H1 (cell line): ENCODE results near the gene SMYD3. TPM values are rescaled to one million over a fixed set of nuclear protein-coding genes. Genes with fewer than 3 reads are reported as not detected.
A peak's percentile ranks its signal among the peaks of the same experiment; 100 is the strongest.

Experiments used
- CTCF ChIA-PET: fragments of 300-600 bp; sonication (Branson Sonifier 250); formaldehyde crosslinking; loops from one replicate; lab custom pipeline; 2021; ENCODE audit not compliant: partially characterized antibody; lab: Charles Lee
- POLR2A ChIA-PET: fragments of 300-600 bp; sonication (Branson Sonifier 250); formaldehyde crosslinking; loops from one replicate; lab custom pipeline; 2021; ENCODE audit warnings: inconsistent platforms; ENCODE audit not compliant: partially characterized antibody; lab: Charles Lee
- DNase-seq, 2 experiments: peaks; one replicate each; pipeline versions ENCODE4 v3.0.0 to v3.0.0-alpha.2; 2010 to 2022; ENCODE audit warnings: low spot score in 2 of 2, low read depth in 1 of 2, mixed read lengths in 1 of 2
- FAIRE-seq: peaks from 2 replicates; lab custom pipeline; 2011; peaks lifted over from hg19 to GRCh38; lab: Jason Lieb, UNC
- H2AFZ ChIP-seq: 2 replicates; pipeline ENCODE4 v1.8.1; 2012; ENCODE audit warnings: low read length, inconsistent platforms
- H2AK5ac ChIP-seq: 2 replicates; pipeline ENCODE4 v1.6.1; 2013; ENCODE audit warnings: low read depth, low read length
- H2BK120ac ChIP-seq: replicated peaks from 2 replicates; pipeline ENCODE3; 2013; ENCODE audit warnings: low read depth, low read length, inconsistent platforms
- H2BK12ac ChIP-seq: 2 replicates; pipeline ENCODE4 v1.6.1; 2013; ENCODE audit warnings: low read depth, low read length
- H2BK15ac ChIP-seq: 2 replicates; pipeline ENCODE4 v1.6.1; 2013; ENCODE audit warnings: low read length
- H2BK20ac ChIP-seq: 2 replicates; pipeline ENCODE4 v1.6.1; 2013; ENCODE audit warnings: low read length
- H2BK5ac ChIP-seq: 2 replicates; pipeline ENCODE4 v1.6.1; 2013; ENCODE audit warnings: low read depth, low read length
- H3K14ac ChIP-seq: 2 replicates; pipeline ENCODE4 v1.6.1; 2013; ENCODE audit warnings: inconsistent platforms; ENCODE audit not compliant: insufficient read length
- H3K18ac ChIP-seq: 2 replicates; pipeline ENCODE4 v1.6.1; 2013; ENCODE audit warnings: low read length; ENCODE audit errors: extremely low read depth
- H3K23ac ChIP-seq: 2 replicates; pipeline ENCODE4 v1.6.1; 2013; ENCODE audit warnings: inconsistent platforms; ENCODE audit not compliant: insufficient read length
- H3K23me2 ChIP-seq: 2 replicates; pipeline ENCODE4 v1.6.1; 2013; ENCODE audit warnings: low read depth, low read length
- H3K27ac ChIP-seq: 2 replicates; pipeline ENCODE4 v1.6.1; 2011; ENCODE audit warnings: low read depth, low read length, inconsistent platforms
- H3K27me3 ChIP-seq, 4 experiments: replicated peaks in 1 of 4; 1 replicate in 1 of 4; 2 replicates in 3 of 4; pipeline versions ENCODE4 v1.6.1 to v1.8.1; 2011 to 2013; ENCODE audit warnings: low read length in 3 of 4, mild to moderate bottlenecking in 3 of 4, inconsistent platforms in 2 of 4, mixed read lengths in 2 of 4, moderate library complexity in 1 of 4; ENCODE audit not compliant: control insufficient read depth in 3 of 4, insufficient read depth in 3 of 4; ENCODE audit errors: extremely low read depth in 1 of 4
- H3K36me3 ChIP-seq, 4 experiments: 2 replicates each; pipeline versions ENCODE4 v1.6.1 to v1.8.1; 2011 to 2013; ENCODE audit warnings: mild to moderate bottlenecking in 4 of 4, low read length in 3 of 4, moderate library complexity in 2 of 4, control low read depth in 1 of 4, inconsistent platforms in 1 of 4; ENCODE audit not compliant: insufficient read depth in 4 of 4, control insufficient read depth in 2 of 4
- H3K4ac ChIP-seq: replicated peaks from 2 replicates; pipeline ENCODE3; 2013; ENCODE audit warnings: low read length, low read depth, mixed read lengths, inconsistent platforms; ENCODE audit not compliant: insufficient read length
- H3K4me1 ChIP-seq, 4 experiments: replicated peaks in 1 of 4; 1 replicate in 1 of 4; 2 replicates in 3 of 4; pipeline versions ENCODE4 v1.6.1 to v1.8.1; 2011 to 2013; ENCODE audit warnings: low read length in 3 of 4, inconsistent platforms in 2 of 4, mixed read lengths in 1 of 4; ENCODE audit not compliant: insufficient read depth in 4 of 4, control insufficient read depth in 3 of 4
- H3K4me2 ChIP-seq, 2 experiments: 2 replicates each; pipeline versions ENCODE4 v1.6.1 to v1.8.1; 2011 to 2013; ENCODE audit warnings: low read depth in 2 of 2, low read length in 2 of 2, control low read depth in 1 of 2, inconsistent platforms in 1 of 2, mild to moderate bottlenecking in 1 of 2; ENCODE audit not compliant: insufficient read depth in 1 of 2
- H3K4me3 ChIP-seq, 4 experiments: fragments of 200-600, 300-600 bp in 1 of 4; sonication (generic), shearing (Covaris generic), sonication (Bioruptor Twin) in 1 of 4; 2 replicates each; pipeline versions ENCODE4 v1.5.1 to v1.8.1; 2011 to 2016; ENCODE audit warnings: low read length in 4 of 4, low read depth in 3 of 4, control low read depth in 2 of 4, inconsistent platforms in 2 of 4, mild to moderate bottlenecking in 2 of 4, mixed read lengths in 1 of 4, moderate library complexity in 1 of 4; ENCODE audit not compliant: insufficient read depth in 2 of 4; ENCODE audit errors: extremely low read depth in 1 of 4
- H3K56ac ChIP-seq: replicated peaks from 2 replicates; pipeline ENCODE3; 2013; ENCODE audit warnings: low read depth, mild to moderate bottlenecking, mixed read lengths, low read length, inconsistent platforms; ENCODE audit not compliant: insufficient read length
- H3K79me1 ChIP-seq: 2 replicates; pipeline ENCODE4 v1.6.1; 2013; ENCODE audit warnings: low read depth, low read length, control low read depth
- H3K79me2 ChIP-seq, 2 experiments: 2 replicates each; pipeline versions ENCODE4 v1.6.1 to v1.8.1; 2012 to 2013; ENCODE audit warnings: low read length in 2 of 2, mild to moderate bottlenecking in 2 of 2, inconsistent platforms in 1 of 2; ENCODE audit not compliant: insufficient read depth in 2 of 2, control insufficient read depth in 1 of 2
- H3K9ac ChIP-seq, 4 experiments: replicated peaks in 1 of 4; 1 replicate in 1 of 4; 2 replicates in 3 of 4; pipeline versions ENCODE4 v1.6.1 to v1.8.1; 2011 to 2013; ENCODE audit warnings: low read depth in 3 of 4, low read length in 3 of 4, control low read depth in 2 of 4, mild to moderate bottlenecking in 2 of 4, moderate library complexity in 2 of 4, inconsistent platforms in 1 of 4; ENCODE audit errors: extremely low read depth in 1 of 4
- H3K9me3 ChIP-seq, 2 experiments: 2 replicates each; pipeline versions ENCODE4 v1.6.1 to v1.8.1; 2012 to 2013; ENCODE audit warnings: mild to moderate bottlenecking in 2 of 2, moderate library complexity in 2 of 2, control low read depth in 1 of 2, inconsistent platforms in 1 of 2, low read depth in 1 of 2, low read length in 1 of 2, mixed read lengths in 1 of 2; ENCODE audit not compliant: insufficient read depth in 2 of 2
- H4K20me1 ChIP-seq, 2 experiments: replicated peaks in 1 of 2; 2 replicates each; pipeline versions ENCODE3 to v1.8.1; 2011 to 2013; ENCODE audit warnings: inconsistent platforms in 2 of 2, low read length in 2 of 2, mild to moderate bottlenecking in 1 of 2; ENCODE audit not compliant: insufficient read depth in 2 of 2, control insufficient read depth in 1 of 2
- H4K5ac ChIP-seq: 2 replicates; pipeline ENCODE4 v1.6.1; 2013; ENCODE audit warnings: low read length, low read depth, mixed read lengths, inconsistent platforms; ENCODE audit not compliant: insufficient read length
- H4K8ac ChIP-seq: 2 replicates; pipeline ENCODE4 v1.8.0; 2013; ENCODE audit warnings: mild to moderate bottlenecking, moderate library complexity, low read length, inconsistent platforms; ENCODE audit not compliant: insufficient read depth; ENCODE audit errors: extremely low read depth
- H4K91ac ChIP-seq: replicated peaks from 2 replicates; pipeline ENCODE3; 2013; ENCODE audit warnings: low read length, mixed read lengths, inconsistent platforms; ENCODE audit not compliant: insufficient read length
- CBX5 ChIP-seq: fragments of 300-800, 300-1000 bp; sonication (generic); IDR thresholded peaks from 2 replicates; pipeline ENCODE4 v1.7.1; 2016; ENCODE audit warnings: antibody characterized with exemption, low read length, low read depth
- CBX8 ChIP-seq: fragments of 300-800, 300-1000 bp; sonication (generic); IDR thresholded peaks from 2 replicates; pipeline ENCODE4 v1.7.1; 2016; ENCODE audit warnings: low read depth, low read length, borderline replicate concordance
- EP300 ChIP-seq, 2 experiments: IDR thresholded peaks; 1 replicate in 1 of 2; 2 replicates in 1 of 2; pipeline ENCODE4 v1.6.1; 2011 to 2012; ENCODE audit warnings: low read depth in 2 of 2, low read length in 2 of 2, mild to moderate bottlenecking in 2 of 2, borderline replicate concordance in 1 of 2, inconsistent platforms in 1 of 2, moderate library complexity in 1 of 2
- GABPA ChIP-seq: IDR thresholded peaks from 2 replicates; pipeline ENCODE4 v1.6.1; 2011; ENCODE audit warnings: mild to moderate bottlenecking, low read length, moderate library complexity, borderline replicate concordance; ENCODE audit not compliant: insufficient read depth
- HDAC6 ChIP-seq: IDR thresholded peaks from one replicate; pipeline ENCODE4 v1.7.1; 2012; ENCODE audit warnings: low read depth, mild to moderate bottlenecking, inconsistent platforms, low read length, moderate library complexity
- RFX5 ChIP-seq: IDR thresholded peaks from 2 replicates; pipeline ENCODE4 v1.6.1; 2011; ENCODE audit warnings: low read depth, low read length, improper control_type of control experiment, borderline replicate concordance
- SIN3A ChIP-seq, 2 experiments: IDR thresholded peaks in 1 of 2; conservative IDR thresholded peaks in 1 of 2; 2 replicates each; pipeline ENCODE4 v1.6.1; 2011 to 2012; ENCODE audit warnings: low read length in 2 of 2, improper control_type of control experiment in 1 of 2, low read depth in 1 of 2, mild to moderate bottlenecking in 1 of 2
- WGBS, 2 experiments: shearing (Covaris generic) in 1 of 2; methylation state at CpG; one replicate each; pipeline versions ENCODE4 v1.1.6 to v1.1.7; 2013 to 2015; ENCODE audit warnings: low lambda C conversion rate in 2 of 2, mixed read lengths in 2 of 2, inconsistent platforms in 1 of 2, low coverage in 1 of 2, missing lambda C conversion rate in 1 of 2; ENCODE audit not compliant: insufficient replicate concordance in 2 of 2, insufficient coverage in 1 of 2, insufficient read length in 1 of 2; ENCODE audit errors: extremely low coverage in 1 of 2, missing lambda C conversion rate in 1 of 2; 5-methylcytosine and 5-hydroxymethylcytosine counted together
- polyA plus RNA-seq, 7 experiments: library from polyadenylated mRNA; depleted of rRNA in 3 of 7; stranded (reverse) in 5 of 7; unstranded in 2 of 7; fragments of >200 nt in 5 of 7; fragments of 200-250 nt in 2 of 7; gene quantifications; 1 replicate in 5 of 7; 2 replicates in 1 of 7; 4 replicates in 1 of 7; pipeline versions ENCODE4 v1.2.1 to v1.2.3, GENCODE V29; 2011 to 2013; ENCODE audit warnings: missing spikeins in 2 of 7, mixed read lengths in 2 of 7
- total RNA-seq: library from RNA; stranded (reverse); fragmentation: NEBNext Ultra II Directional; extraction: Animal tissue kit (Norgen Biotek cat#: 25700); gene quantifications from 2 replicates; pipeline ENCODE4 v1.2.1, GENCODE V29; 2021

SMYD3 gene
- total and polyA plus RNA-seq, 2 of the 8 experiments (the other 6 are each of a cell fraction or from before 2014, with no cell fraction given), result 17.3 to 25.4 TPM

- WGBS, 2 experiments, result 81% methylated on average over 3 of the region's 3 CpGs; no CpG with 5 or more reads in 1 of the 2 experiments
- peaks cover 0 to 5% (median 2%) of the 10 kb centered on the region in 4 experiments; a peak in 2 of 7 replicates for H3K4me1 ChIP-seq
- no peak for TF ChIP-seq EP300 (IDR thresholded peaks at IDR 0.05; ENCODE audit: borderline replicate concordance in 1 of 2, low read depth in 2 of 2, low read length in 2 of 2)
- TF ChIP-seq HDAC6, result no peak
- no peak for TF ChIP-seq SIN3A (conservative IDR thresholded peaks at IDR 0.05 in 1 of 2, IDR thresholded peaks at IDR 0.05 in 1 of 2; ENCODE audit: low read depth in 1 of 2, low read length in 2 of 2)
- TF ChIP-seq RFX5, result no peak
- no peak for TF ChIP-seq CBX5
- no peak for TF ChIP-seq GABPA
- no peak for TF ChIP-seq CBX8
- H2BK15ac ChIP-seq, result no peak overlapping the region
- H4K8ac ChIP-seq, result no peak overlapping the region
- H2BK20ac ChIP-seq, result no peak overlapping the region
- H2BK120ac ChIP-seq, result no peak overlapping the region
- H3K79me2 ChIP-seq, result no peaks in the 10 kb centered on the region
- H3K18ac ChIP-seq, result no peak overlapping the region
- H3K4me3 ChIP-seq, result no peak overlapping the region
- no peak for FAIRE-seq
- H4K91ac ChIP-seq, result no peak overlapping the region
- no peak overlapping the region for H3K4ac ChIP-seq
- no peaks in the 10 kb centered on the region for H3K79me1 ChIP-seq
- H2AK5ac ChIP-seq, result no peak overlapping the region
- H2AFZ ChIP-seq, result no peak overlapping the region
- ChIA-PET POLR2A (no interaction called here), CTCF (interaction anchor here (0.7 to 1.0 kb wide), 3 partner anchors 39 to 54 kb away, joined by 3 read pairs; no protein-coding TSS in a partner anchor)
- H3K9me3 ChIP-seq, result no peaks in the 10 kb centered on the region
- no peak overlapping the region for H3K14ac ChIP-seq
- no peak overlapping the region for H3K27ac ChIP-seq
- peak overlapping the region in 1 of 2 experiments; percentile 41; a peak in 1 of 4 replicates for H3K4me2 ChIP-seq
- H3K9ac ChIP-seq, result no peak overlapping the region
- H3K23ac ChIP-seq, result no peak overlapping the region
- H4K20me1 ChIP-seq, result no peaks in the 10 kb centered on the region
- H3K27me3 ChIP-seq, result no peaks in the 10 kb centered on the region
- no peak overlapping the region for H3K56ac ChIP-seq
- H2BK12ac ChIP-seq, result no peak overlapping the region
- no peak for DNase-seq
- no peak overlapping the region for H2BK5ac ChIP-seq
- no peak overlapping the region for H4K5ac ChIP-seq
- no peaks in the 10 kb centered on the region for H3K36me3 ChIP-seq
- no peaks in the 10 kb centered on the region for H3K23me2 ChIP-seq
Measured at GRCh38 chr1:246267426-246267825, 239.7 kb downstream of the SMYD3 start.
